Spleen (tissue), 7 donors: Measurements from ENCODE around the gene DSCAML1.

Experiments used
- POLR2AphosphoS5 ChIP-seq, 3 donors: sonication (generic); formaldehyde crosslinking; IDR thresholded peaks; one replicate each; pipeline ENCODE4 v1.5.1; 2017; ENCODE audit warnings: antibody characterized with exemption in 3 of 3
- TF ChIP-seq, protein P1 (sequence below), 11 experiments: fragments of 200-600 bp in 7 of 11; fragments of 450-650 bp in 4 of 11; sonication (generic) in 4 of 11; IDR thresholded peaks in 8 of 11; conservative IDR thresholded peaks in 3 of 11; 1 replicate in 7 of 11; 2 replicates in 4 of 11; pipeline versions ENCODE4 v1.4.0 to v1.8.0; 2016 to 2021; ENCODE audit warnings: antibody characterized with exemption in 11 of 11, inconsistent platforms in 4 of 11, mild to moderate bottlenecking in 1 of 11
- donor health status: DM: no; HTN: no; CAD: no; lungs with moderate emphysema.
- donor health status: DM: no; HTN: no; CAD: no.
- donor health status: DM: no; HTN: no; CAD: no.

- TF ChIP-seq, protein P1, sequence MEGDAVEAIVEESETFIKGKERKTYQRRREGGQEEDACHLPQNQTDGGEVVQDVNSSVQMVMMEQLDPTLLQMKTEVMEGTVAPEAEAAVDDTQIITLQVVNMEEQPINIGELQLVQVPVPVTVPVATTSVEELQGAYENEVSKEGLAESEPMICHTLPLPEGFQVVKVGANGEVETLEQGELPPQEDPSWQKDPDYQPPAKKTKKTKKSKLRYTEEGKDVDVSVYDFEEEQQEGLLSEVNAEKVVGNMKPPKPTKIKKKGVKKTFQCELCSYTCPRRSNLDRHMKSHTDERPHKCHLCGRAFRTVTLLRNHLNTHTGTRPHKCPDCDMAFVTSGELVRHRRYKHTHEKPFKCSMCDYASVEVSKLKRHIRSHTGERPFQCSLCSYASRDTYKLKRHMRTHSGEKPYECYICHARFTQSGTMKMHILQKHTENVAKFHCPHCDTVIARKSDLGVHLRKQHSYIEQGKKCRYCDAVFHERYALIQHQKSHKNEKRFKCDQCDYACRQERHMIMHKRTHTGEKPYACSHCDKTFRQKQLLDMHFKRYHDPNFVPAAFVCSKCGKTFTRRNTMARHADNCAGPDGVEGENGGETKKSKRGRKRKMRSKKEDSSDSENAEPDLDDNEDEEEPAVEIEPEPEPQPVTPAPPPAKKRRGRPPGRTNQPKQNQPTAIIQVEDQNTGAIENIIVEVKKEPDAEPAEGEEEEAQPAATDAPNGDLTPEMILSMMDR (IDR thresholded peaks at IDR 0.05 in 8 of 11, conservative IDR thresholded peaks at IDR 0.05 in 3 of 11) = no peak
- no peak for TF ChIP-seq POLR2AphosphoS5 (IDR thresholded peaks at IDR 0.05)
These were observed 312.9 kb downstream of the DSCAML1 start for GRCh38 chr11:117484156-117484555.
